Measurements from ENCODE around the gene LRP8.

- TF ChIP-seq, protein P1, sequence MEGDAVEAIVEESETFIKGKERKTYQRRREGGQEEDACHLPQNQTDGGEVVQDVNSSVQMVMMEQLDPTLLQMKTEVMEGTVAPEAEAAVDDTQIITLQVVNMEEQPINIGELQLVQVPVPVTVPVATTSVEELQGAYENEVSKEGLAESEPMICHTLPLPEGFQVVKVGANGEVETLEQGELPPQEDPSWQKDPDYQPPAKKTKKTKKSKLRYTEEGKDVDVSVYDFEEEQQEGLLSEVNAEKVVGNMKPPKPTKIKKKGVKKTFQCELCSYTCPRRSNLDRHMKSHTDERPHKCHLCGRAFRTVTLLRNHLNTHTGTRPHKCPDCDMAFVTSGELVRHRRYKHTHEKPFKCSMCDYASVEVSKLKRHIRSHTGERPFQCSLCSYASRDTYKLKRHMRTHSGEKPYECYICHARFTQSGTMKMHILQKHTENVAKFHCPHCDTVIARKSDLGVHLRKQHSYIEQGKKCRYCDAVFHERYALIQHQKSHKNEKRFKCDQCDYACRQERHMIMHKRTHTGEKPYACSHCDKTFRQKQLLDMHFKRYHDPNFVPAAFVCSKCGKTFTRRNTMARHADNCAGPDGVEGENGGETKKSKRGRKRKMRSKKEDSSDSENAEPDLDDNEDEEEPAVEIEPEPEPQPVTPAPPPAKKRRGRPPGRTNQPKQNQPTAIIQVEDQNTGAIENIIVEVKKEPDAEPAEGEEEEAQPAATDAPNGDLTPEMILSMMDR (IDR thresholded peaks at IDR 0.05) = no peak
- no peak for TF ChIP-seq POLR2A (IDR thresholded peaks at IDR 0.05)
Measured at GRCh38 chr1:53325326-53326087, 2.4 kb downstream of the LRP8 start.
